ENCODE results near the gene IGF1.

IGF1 gene

DNA sequence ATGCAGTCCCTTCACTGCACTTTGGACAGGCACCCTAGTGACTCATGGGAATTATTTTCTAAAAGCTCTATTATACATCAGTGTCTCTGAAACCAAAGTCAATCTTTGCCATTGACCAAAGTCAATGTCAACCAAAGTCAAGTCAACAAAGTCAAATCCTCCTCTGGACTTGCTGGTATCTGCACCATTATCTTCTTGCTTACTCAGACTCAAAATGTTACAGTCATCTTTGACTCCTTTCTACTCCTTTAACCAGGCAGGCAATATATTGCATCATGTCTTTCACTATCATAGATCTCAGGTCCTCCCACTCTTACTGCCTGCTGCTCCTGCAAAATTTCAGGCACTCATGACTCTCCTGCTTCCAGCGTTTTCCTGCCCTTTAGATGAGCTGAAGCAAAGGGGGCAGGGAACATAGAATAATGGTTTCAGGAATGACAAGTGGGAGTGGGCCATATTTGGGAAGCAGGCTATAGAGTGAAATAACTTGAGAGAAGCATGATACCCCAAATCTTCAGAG is 39.2 kb downstream of the IGF1 start:
- no peak for TF ChIP-seq CTCF (conservative IDR thresholded peaks at IDR 0.05; ENCODE audit: control insufficient read depth, insufficient read depth, low read depth, low read length)
- DNase-seq (ENCODE audit: low read depth) = no peak
- H3K4me3 ChIP-seq (ENCODE audit: control insufficient read depth, low read depth, low read length) = no peak overlapping the region

DNA sequence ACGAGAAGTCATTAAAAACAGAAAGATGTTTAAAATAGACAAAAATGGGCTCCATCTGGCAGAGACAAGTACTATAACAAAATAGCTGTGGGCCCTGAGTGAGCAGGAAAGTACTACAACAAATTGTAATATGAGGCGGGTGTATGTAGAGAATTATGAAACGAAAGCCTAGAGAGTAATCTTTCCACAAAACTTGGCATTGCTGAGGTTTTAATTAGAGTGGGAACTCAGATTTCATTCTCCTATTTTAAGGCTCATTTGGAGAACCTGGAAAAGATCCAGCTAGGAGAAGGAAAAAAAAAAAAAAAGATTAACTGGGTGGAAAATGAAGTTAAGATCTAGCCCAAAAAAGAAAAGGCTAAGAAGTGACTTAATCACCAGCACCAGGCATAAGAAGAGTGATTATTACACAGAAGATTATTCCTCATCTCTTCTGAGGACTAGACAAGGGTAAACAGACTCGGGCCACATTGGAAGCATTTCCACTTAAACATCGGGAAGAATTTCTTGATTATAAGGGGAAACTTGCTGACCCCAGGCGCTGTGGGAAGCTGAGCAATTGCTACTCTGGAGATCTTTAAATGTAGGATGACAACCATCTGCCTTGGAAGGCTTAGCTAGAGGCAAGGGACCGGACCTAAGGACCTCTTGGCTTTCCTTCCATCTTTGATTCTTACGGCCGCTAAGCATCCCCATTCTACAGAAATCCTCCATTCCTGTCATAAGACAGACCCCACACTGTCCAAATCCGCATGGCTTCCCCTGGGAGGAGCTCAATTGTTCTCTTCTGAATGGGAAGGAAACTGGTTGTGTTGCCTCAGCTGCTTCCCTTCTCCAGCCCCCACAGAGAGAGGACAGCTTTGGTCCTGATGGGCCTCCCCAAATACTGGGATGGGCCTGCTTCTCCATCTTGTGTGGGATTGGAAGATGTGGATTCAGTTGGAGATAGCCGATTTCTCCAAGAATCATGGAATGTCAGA is 40.6 kb downstream of the IGF1 start:
- H3K4me3 ChIP-seq (ENCODE audit: control insufficient read depth, low read depth, low read length) = no peak overlapping the region
- no peak for TF ChIP-seq CTCF (conservative IDR thresholded peaks at IDR 0.05; ENCODE audit: control insufficient read depth, insufficient read depth, low read depth, low read length)
- no peak for DNase-seq (ENCODE audit: low read depth)

GRCh38 chr12:102438827-102439210 is 41.5 kb downstream of the IGF1 start:
- DNase-seq (ENCODE audit: low read depth) = no peak
- no peak overlapping the region for H3K4me3 ChIP-seq (ENCODE audit: control insufficient read depth, low read depth, low read length)
- no peak for TF ChIP-seq CTCF (conservative IDR thresholded peaks at IDR 0.05; ENCODE audit: control insufficient read depth, insufficient read depth, low read depth, low read length)

DNA sequence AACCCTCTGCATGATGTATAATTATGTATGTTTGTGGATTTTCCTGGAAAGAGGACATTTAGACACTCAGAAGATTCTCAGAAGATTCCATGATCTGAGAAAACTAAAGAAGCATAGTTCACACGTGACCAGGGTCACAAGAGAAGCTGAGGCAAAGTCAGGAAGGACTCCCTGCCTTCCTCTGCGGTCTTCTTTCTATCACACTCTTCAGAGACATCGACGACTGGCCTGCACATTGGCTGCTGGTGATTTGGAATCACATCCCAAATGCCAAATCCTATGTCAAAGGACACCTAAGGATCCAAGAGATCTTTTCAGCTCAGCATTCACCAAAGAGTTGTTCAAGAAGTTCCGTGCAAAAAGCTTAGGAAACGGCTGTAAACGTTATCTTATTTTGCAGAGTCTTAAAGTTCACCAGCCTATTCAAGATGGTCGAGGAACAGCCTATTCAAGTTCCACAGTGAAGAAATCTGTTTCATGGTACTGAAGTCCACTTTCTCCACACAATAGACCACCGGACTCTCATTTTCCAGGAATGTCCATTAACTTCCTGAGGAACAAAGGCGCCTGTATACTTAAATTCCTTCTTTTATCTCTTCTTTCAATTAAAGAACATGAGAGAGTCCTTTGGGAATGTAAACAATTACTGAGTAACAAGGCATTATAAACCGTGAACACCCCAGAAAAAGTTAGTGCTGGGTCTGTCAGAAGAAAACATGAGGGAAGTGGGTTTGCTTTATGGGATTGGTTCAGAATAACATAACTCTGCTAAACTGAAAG is 42.1 kb downstream of the IGF1 start:
- H3K4me3 ChIP-seq (ENCODE audit: control insufficient read depth, low read depth, low read length) = no peak overlapping the region
- no peak for TF ChIP-seq CTCF (conservative IDR thresholded peaks at IDR 0.05; ENCODE audit: control insufficient read depth, insufficient read depth, low read depth, low read length)
- no peak for DNase-seq (ENCODE audit: low read depth)

- no peak overlapping the region for H3K4me3 ChIP-seq (ENCODE audit: control insufficient read depth, low read depth, low read length)
- no peak for DNase-seq (ENCODE audit: low read depth)
- no peak for TF ChIP-seq CTCF (conservative IDR thresholded peaks at IDR 0.05; ENCODE audit: control insufficient read depth, insufficient read depth, low read depth, low read length)
Observed at GRCh38 chr12:102437511-102437910, 42.9 kb downstream of the IGF1 start.

DNA sequence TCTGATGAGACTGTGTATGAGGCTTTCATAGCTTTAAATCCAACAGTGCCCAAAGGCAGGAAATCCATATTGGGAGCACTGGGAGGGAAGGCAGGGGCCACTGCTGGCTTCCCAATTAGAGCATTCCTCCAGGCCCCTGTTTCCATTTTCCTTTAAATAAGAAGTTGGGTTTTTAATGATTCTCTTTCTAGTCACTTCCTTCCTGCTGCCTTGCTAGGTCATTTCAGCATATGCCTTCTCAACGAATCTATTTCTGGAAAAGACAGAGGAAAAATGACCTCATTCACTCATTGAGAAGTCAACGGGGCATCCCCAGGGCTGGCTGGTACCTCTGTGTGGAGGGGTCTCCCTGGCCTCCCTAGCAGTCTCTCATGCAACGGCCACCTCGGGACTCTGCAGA is 43.5 kb downstream of the IGF1 start:
- H3K4me3 ChIP-seq (ENCODE audit: control insufficient read depth, low read depth, low read length) = no peak overlapping the region
- no peak for DNase-seq (ENCODE audit: low read depth)
- no peak for TF ChIP-seq CTCF (conservative IDR thresholded peaks at IDR 0.05; ENCODE audit: control insufficient read depth, insufficient read depth, low read depth, low read length)
